IPS-18c (cell line): Measurements from ENCODE around the gene ZBTB7C.

Experiments used
- H3K4me3 ChIP-seq: 2 replicates; pipeline ENCODE4 v1.7.0; 2013; ENCODE audit warnings: low read depth, mild to moderate bottlenecking, low read length, moderate library complexity; ENCODE audit not compliant: insufficient read depth
- H3K9me3 ChIP-seq: one replicate; pipeline ENCODE4 v1.6.1; 2013; ENCODE audit warnings: mild to moderate bottlenecking, low read length, moderate library complexity; ENCODE audit not compliant: control insufficient read depth, insufficient read depth

Gene ZBTB7C

GRCh38 chr18:48060346-48060745 is 348.8 kb downstream of the ZBTB7C start:
- H3K9me3 ChIP-seq = no peaks in the 10 kb centered on the region

GRCh38 chr18:48059455-48060010 is 349.6 kb downstream of the ZBTB7C start:
- H3K9me3 ChIP-seq = no peaks in the 10 kb centered on the region
- no peak overlapping the region for H3K4me3 ChIP-seq

More at GRCh38 chr18:48060346-48060745, 348.8 kb downstream of the ZBTB7C start:
- no peak overlapping the region for H3K4me3 ChIP-seq

GRCh38 chr18:48058486-48058885 is 350.7 kb downstream of the ZBTB7C start:
- H3K4me3 ChIP-seq = no peak overlapping the region
- no peaks in the 10 kb centered on the region for H3K9me3 ChIP-seq

GRCh38 chr18:48057018-48057417 is 352.2 kb downstream of the ZBTB7C start:
- Histone ChIP-seq H3K9me3 (no peaks in the 10 kb centered on the region), H3K4me3 (no peak overlapping the region)

- no peaks in the 10 kb centered on the region for H3K9me3 ChIP-seq
- no peak overlapping the region for H3K4me3 ChIP-seq
Observed at GRCh38 chr18:48055351-48055750, 353.8 kb downstream of the ZBTB7C start.

GRCh38 chr18:48053881-48054816 is 355.0 kb downstream of the ZBTB7C start:
- Histone ChIP-seq H3K9me3 (no peaks in the 10 kb centered on the region), H3K4me3 (no peak overlapping the region)

- Histone ChIP-seq H3K4me3 (no peak overlapping the region), H3K9me3 (no peaks in the 10 kb centered on the region)
Observed at GRCh38 chr18:48052842-48053241, 356.3 kb downstream of the ZBTB7C start.

- no peaks in the 10 kb centered on the region for H3K9me3 ChIP-seq
- H3K4me3 ChIP-seq = no peak overlapping the region
Observed at GRCh38 chr18:48051945-48052840, 357.0 kb downstream of the ZBTB7C start.

GRCh38 chr18:48050176-48050575 is 359.0 kb downstream of the ZBTB7C start:
- H3K9me3 ChIP-seq = no peaks in the 10 kb centered on the region

GRCh38 chr18:48049757-48050156 is 359.4 kb downstream of the ZBTB7C start:
- H3K9me3 ChIP-seq = no peaks in the 10 kb centered on the region
- no peak overlapping the region for H3K4me3 ChIP-seq

More at GRCh38 chr18:48050176-48050575, 359.0 kb downstream of the ZBTB7C start:
- no peak overlapping the region for H3K4me3 ChIP-seq

- Histone ChIP-seq H3K9me3 (peaks cover under 1% of the 10 kb centered on the region), H3K4me3 (no peak overlapping the region)
Observed at GRCh38 chr18:48048251-48048650, 360.9 kb downstream of the ZBTB7C start.

GRCh38 chr18:48046843-48047242 is 362.3 kb downstream of the ZBTB7C start:
- Histone ChIP-seq H3K4me3 (no peak overlapping the region), H3K9me3 (peaks cover 2% of the 10 kb centered on the region)

GRCh38 chr18:48045744-48046143 is 363.4 kb downstream of the ZBTB7C start:
- Histone ChIP-seq H3K4me3 (no peak overlapping the region), H3K9me3 (peaks cover 2% of the 10 kb centered on the region)

GRCh38 chr18:48044944-48045343 is 364.2 kb downstream of the ZBTB7C start:
- H3K4me3 ChIP-seq = no peak overlapping the region
- peaks cover 2% of the 10 kb centered on the region for H3K9me3 ChIP-seq

GRCh38 chr18:48043166-48043565 is 366.0 kb downstream of the ZBTB7C start:
- H3K4me3 ChIP-seq = no peak overlapping the region
- H3K9me3 ChIP-seq = peaks cover 2% of the 10 kb centered on the region

GRCh38 chr18:48042431-48042830 is 366.8 kb downstream of the ZBTB7C start:
- Histone ChIP-seq H3K9me3 (peaks cover 2% of the 10 kb centered on the region), H3K4me3 (no peak overlapping the region)

GRCh38 chr18:48040457-48041110 is 368.6 kb downstream of the ZBTB7C start:
- H3K9me3 ChIP-seq = peaks cover 2% of the 10 kb centered on the region
- no peak overlapping the region for H3K4me3 ChIP-seq
